Stimulated activated effector memory CD8-positive, alpha-beta T cell treated with anti-CD3 and anti-CD28 coated beads, Interleukin-12 subunit alpha, Interleukin-12 subunit beta, amount 100 ng/mL, for 72 hours (primary cell): ENCODE results near the gene SKA1.

Experiments
- ATAC-seq: fragments of 150-1000 bp; cut with Tn5 transposase; 2 replicates; pipeline ENCODE4 v1.10.0; 2021
- DNase-seq, 2 donors: peaks; one replicate each; pipeline ENCODE4 v3.0.0; 2021 to 2022; ENCODE audit warnings: low spot score in 2 of 2
- H3K27ac Mint-ChIP-seq: one replicate; pipeline ENCODE4 v1.8.0; 2022; ENCODE audit warnings: mild to moderate bottlenecking, mixed read lengths
- H3K36me3 Mint-ChIP-seq: one replicate; pipeline ENCODE4 v1.8.0; 2022; ENCODE audit warnings: mild to moderate bottlenecking, mixed read lengths
- H3K4me1 Mint-ChIP-seq: one replicate; pipeline ENCODE4 v1.8.0; 2022; ENCODE audit warnings: mixed read lengths
- H3K4me3 Mint-ChIP-seq: one replicate; pipeline ENCODE4 v1.8.0; 2022; ENCODE audit warnings: mild to moderate bottlenecking, mixed read lengths
- H3K9me3 Mint-ChIP-seq: one replicate; pipeline ENCODE4 v1.8.0; 2022; ENCODE audit warnings: mixed read lengths

SKA1 gene

DNA sequence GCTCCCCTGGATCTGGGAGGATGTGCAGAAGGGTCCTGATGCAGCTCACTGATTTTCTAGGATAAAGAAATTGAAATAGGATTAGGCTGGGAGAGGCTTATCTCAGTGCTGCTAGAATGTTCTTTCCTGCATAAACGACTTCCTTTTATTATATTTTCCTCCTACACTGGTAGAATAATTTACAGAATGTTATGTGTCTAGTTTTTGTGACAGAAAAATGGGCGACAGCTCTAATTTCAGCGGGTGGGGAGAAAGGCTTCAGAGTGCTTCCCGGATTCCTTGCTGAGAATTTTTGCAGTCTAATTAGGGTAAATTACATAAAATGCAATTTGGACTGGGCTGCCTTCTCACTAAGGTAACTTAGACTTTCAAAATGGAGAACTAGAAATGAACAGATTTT is 66.2 kb downstream of the SKA1 start:
- H3K9me3 Mint-ChIP-seq = peaks cover 8% of the 10 kb centered on the region
- H3K36me3 Mint-ChIP-seq = no peaks in the 10 kb centered on the region
- no peak for ATAC-seq

GRCh38 chr18:50441501-50441900 is 66.7 kb downstream of the SKA1 start:
- no peak for DNase-seq
- ATAC-seq = no peak
- no peak overlapping the region for H3K4me3 Mint-ChIP-seq
- H3K36me3 Mint-ChIP-seq = no peaks in the 10 kb centered on the region
- H3K27ac Mint-ChIP-seq = no peak overlapping the region
- H3K4me1 Mint-ChIP-seq = no peaks in the 10 kb centered on the region
- H3K9me3 Mint-ChIP-seq = peaks cover 8% of the 10 kb centered on the region

More for the DNA sequence above, 66.2 kb downstream of the SKA1 start:
- Mint-ChIP-seq H3K27ac (no peak overlapping the region), H3K4me3 (no peak overlapping the region), H3K4me1 (no peaks in the 10 kb centered on the region)
- DNase-seq = no peak
